ENCODE measurements around the gene GAREM2.
"Not testable (repeated sequence)": the region's sequence is repeated elsewhere in the genome, so short reads cannot be mapped to it uniquely, and the experiment has no call there.

The GAREM2 gene

GRCh38 chr2:26172871-26173775, at the start of gene GAREM2:
Gene GAREM2, plus strand, starts transcription at chr2:26173088. Its CDS starts 133 bp downstream, at chr2:26173221.
- DNase-seq (ENCODE audit: low read depth in 2 of 2, low spot score in 1 of 2), result no peak

DNA sequence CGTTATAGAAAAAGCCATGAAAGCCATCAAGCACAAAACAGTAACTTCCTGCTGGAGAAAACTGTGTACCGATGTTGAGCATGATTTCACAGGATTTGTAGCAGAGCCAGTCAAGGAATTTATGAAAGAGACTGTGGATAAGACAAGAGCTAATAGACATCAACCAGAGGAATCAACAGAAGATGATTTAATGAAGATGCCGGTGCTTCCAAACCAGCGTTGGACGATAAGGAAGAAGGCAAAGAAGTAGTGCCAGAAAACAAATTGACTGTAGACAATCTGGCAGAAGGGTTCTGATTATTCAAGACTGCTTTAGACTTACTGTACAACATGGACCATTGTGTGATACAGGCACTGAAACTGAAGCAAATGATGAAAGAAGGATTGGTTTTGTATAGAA, 49.5 kb upstream of the GAREM2 start:
- no peak for DNase-seq (ENCODE audit: low read depth in 2 of 2, low spot score in 1 of 2)

- no peak for DNase-seq (ENCODE audit: low read depth in 2 of 2, low spot score in 1 of 2)
Measured at GRCh38 chr2:26126074-26126473, 46.8 kb upstream of the GAREM2 start.

GRCh38 chr2:26128176-26128575, 44.7 kb upstream of the GAREM2 start:
- no peak for DNase-seq (ENCODE audit: low read depth in 2 of 2, low spot score in 1 of 2)

- no peak for DNase-seq (ENCODE audit: low read depth in 2 of 2, low spot score in 1 of 2)
Measured at GRCh38 chr2:26130763-26131162, 42.1 kb upstream of the GAREM2 start.

DNA sequence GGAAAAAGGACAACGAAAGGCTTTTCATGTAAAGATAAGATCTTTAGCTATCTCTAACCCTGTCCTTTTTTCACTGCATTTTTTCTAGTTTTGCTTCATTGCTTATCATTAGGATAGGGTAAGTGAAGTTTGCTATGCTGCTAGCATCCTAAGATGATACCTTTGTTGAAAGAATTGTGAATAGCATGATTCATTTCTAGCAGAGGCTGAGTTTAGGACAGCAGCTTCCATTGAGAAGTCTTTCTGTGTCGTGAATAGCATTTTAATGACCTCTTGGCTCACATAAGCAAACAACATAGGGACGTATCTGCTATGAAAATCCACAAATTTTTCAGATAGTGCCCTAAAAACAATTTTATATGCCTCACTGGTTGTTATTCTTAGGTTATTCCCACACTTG, 36.4 kb upstream of the GAREM2 start:
- DNase-seq (ENCODE audit: low read depth in 2 of 2, low spot score in 1 of 2), result no peak

DNA sequence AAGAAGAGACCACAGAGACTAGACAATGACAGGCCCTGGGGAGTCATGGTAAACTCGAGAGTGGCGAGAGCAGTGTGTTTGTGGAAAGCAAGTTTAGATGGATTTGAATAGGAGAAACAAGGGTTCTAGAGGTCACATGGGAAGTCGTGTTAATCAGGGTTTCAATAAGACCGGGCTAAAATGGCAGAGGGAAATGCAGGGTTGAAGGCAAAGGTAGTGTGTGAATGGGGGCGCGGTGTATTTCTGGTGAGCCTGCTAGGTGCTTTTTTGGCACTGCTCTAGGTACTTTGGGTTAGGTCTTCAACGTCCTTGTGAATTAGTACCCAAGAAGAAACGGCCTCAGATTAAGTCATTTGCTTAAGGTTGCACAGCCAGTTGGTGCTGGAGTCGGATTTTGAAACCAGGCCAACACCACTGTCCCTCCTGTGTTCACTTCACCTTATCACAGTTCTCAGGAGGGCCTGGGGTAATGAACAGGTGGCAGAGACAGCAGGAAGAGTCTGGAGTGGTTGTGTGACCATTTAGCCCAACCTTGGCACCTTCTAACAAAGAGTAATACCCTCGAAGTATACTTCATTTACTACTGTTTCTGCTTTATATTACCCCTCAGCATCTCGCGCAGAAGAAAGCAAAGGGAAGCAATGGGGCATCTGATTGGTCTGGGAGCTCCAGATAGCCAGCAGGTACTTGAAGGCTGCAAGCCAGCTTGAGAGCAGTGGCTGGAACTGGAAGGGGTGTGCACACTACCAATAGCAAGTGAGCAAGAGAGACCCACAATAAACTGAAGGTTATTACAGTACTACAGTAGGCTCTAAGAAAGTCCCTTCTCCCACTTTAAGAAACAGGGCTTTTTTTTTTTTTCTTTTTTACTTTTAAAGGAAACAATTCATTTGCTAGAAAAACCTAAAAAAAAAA, 33.4 kb upstream of the GAREM2 start:
- DNase-seq (ENCODE audit: low read depth in 2 of 2, low spot score in 1 of 2), result no peak

GRCh38 chr2:26141145-26141769, 31.6 kb upstream of the GAREM2 start:
- DNase-seq (ENCODE audit: low read depth in 2 of 2, low spot score in 1 of 2), result no peak

DNA sequence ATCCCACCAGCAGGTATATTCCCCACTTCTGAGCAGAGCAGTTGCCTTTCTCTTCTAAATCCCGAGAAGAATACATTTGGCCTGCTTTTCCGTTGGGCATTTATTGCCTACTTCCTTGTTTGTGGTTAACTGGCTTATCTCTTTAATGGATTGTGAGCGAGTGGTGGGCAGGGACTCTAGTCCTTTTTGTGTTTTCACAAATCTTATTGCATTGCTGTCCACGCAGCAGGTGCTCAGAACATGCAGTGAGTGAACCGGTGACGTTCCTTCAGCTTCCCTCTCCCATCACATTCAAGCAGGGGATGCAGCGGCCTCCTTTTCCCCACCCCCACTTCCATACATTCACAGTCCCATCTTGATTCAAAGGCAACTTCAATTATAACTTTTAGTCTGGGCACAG, 28.9 kb upstream of the GAREM2 start:
- DNase-seq (ENCODE audit: low read depth in 2 of 2, low spot score in 1 of 2), result no peak

DNA sequence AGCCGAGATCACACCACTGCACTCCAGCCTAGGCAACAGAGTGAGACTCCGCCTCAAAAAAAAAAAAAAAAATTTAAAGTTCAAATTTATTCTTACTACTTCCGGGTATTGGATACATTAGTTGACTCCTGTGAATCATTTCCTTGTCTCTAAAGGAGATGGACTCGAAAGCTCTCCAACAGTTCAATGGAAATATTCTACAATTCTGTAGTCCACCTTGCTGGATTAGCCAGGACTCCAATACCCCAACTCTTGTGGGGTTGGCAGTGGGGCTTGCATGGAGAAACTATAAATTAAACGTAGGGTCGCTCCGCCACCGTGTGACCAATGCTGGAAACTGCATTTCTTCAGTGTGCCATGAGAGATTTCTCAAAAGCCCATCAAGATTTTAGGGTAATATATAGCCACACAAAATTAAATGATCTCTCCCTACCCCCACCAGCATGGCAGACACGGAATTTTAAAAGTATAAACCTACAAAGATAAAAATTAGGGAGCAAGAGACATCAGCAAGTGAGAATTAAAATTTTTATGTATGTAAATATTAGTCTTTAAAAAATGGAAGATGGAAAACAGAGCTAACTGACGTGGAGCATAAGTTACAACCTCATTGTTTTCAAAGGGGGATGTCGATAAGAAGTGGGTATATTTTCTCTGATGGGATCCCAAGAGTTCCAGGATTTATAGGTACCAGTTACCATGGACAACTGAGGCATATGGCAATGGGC, 27.8 kb upstream of the GAREM2 start:
- DNase-seq (ENCODE audit: low read depth in 2 of 2, low spot score in 1 of 2), result peak; percentile 15 to 23

DNA sequence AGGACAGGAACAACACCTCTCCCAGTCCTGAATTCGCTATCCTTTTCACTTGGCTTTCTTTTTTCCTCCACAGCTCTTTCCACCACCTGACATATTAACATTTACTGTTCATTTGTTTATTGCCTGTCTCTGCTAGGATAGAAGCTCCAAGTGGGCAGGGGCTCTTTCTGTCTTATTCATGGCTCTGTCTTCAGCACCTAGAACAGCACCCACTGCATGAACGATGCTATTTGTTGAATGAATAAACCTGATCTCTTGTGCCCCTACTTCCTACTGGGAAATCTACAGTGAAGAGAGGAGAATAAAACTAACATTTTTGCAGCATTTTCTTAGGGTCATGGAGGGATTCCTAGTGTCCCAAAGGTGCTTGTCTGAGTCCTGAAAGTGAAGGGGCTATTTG, 24.4 kb upstream of the GAREM2 start:
- DNase-seq (ENCODE audit: low read depth in 2 of 2, low spot score in 1 of 2), result no peak

GRCh38 chr2:26150243-26150642, 22.6 kb upstream of the GAREM2 start:
- no peak for DNase-seq (ENCODE audit: low read depth in 2 of 2, low spot score in 1 of 2)

GRCh38 chr2:26157580-26157979, 15.3 kb upstream of the GAREM2 start:
- DNase-seq (ENCODE audit: low read depth in 2 of 2, low spot score in 1 of 2), result no peak

DNA sequence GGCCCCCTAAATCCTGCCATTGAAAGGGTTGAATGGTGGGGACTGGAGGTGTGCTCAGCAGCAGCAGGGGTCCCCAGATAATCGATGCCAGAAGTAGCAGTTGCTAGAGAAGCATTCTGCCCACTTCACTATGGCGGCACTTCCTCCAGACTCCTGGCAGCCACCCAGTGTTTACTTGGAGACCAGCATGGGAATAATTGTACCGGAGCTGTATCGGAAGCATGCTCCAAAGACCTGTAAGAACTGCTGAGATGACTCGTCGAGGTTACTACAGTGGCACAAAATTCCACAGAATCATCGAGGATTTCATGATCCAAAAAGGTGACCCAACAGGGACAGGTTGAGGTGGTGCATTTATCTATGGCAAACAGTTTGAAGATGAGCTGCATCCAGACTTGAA, 11.0 kb upstream of the GAREM2 start:
- no peak for DNase-seq (ENCODE audit: low read depth in 2 of 2, low spot score in 1 of 2)

GRCh38 chr2:26162963-26163362, 9.9 kb upstream of the GAREM2 start:
- no peak for DNase-seq (ENCODE audit: low read depth in 2 of 2, low spot score in 1 of 2)

DNA sequence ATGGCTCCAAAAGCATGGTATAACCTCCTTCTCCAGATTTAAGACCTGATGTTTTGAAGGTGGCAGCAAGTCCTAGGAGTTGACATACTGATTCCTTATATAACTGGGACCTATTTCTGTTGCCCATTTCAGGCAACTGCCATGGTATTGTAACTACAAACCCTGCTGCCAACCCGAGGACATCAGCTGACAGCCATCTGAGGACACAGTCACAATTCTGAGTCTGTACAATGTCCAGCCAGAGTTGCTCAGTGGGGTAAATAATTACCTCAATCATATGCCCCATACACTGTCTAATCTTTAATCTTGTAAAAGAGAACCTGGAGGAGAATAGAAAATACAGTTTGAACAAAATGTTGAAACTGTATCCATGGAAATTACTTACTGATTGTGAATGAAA, 8.7 kb upstream of the GAREM2 start:
- DNase-seq (ENCODE audit: low read depth in 2 of 2, low spot score in 1 of 2), result no peak

DNA sequence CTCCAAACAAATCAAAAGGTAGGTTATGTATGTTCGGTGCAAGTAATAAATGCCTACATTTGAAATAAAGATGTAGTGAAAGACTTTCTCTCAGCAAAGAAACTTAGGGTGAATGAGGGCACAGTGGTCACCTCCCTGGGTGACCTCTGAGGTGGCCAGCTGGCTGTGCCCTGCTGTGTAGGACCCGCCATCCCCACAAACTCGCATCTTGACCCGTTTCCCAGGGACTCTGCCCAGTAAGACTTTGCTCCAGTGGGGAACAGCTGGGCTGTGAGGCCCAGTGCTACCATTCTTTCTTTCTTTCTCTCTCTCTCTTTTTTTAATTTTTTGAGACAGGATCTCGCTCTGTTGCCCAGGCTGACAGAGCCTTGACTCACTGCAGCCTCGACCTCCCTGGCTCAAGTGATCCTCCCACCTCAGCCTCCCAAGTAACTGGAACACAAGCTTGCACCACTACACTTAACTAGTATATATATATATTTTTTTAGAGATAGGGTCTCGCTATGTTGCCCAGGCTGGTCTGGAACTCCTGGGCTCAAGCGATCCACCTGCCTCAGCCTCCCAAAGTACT, 8.2 kb upstream of the GAREM2 start:
- DNase-seq (ENCODE audit: low read depth in 2 of 2, low spot score in 1 of 2), result no peak

- DNase-seq (ENCODE audit: low read depth in 2 of 2, low spot score in 1 of 2), result no peak
Measured at GRCh38 chr2:26165403-26165802, 7.5 kb upstream of the GAREM2 start.

- not testable (repeated sequence) for DNase-seq (ENCODE audit: low read depth in 2 of 2, low spot score in 1 of 2)
Measured at GRCh38 chr2:26166541-26166940, 6.3 kb upstream of the GAREM2 start.

DNA sequence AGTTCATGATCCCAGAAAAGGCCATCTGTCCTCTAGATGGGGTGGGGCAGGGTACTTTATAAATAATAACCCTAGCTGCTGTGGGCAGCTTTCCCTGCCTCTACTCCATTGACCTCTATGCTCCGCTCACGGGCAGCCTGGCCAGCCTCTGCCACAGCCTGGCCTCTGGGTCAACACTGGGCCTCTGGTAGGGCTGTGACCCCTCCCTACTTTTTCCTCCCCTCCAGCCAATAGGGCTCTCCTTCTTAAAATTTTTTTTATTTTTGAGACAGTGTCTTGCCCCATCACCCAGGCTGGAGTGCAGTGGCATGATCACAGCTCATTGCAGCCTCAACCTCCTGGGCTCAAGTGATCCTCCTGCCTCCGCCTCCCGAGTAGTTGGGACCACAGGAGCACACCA, 4.1 kb upstream of the GAREM2 start:
- DNase-seq (ENCODE audit: low read depth in 2 of 2, low spot score in 1 of 2), result no peak

DNA sequence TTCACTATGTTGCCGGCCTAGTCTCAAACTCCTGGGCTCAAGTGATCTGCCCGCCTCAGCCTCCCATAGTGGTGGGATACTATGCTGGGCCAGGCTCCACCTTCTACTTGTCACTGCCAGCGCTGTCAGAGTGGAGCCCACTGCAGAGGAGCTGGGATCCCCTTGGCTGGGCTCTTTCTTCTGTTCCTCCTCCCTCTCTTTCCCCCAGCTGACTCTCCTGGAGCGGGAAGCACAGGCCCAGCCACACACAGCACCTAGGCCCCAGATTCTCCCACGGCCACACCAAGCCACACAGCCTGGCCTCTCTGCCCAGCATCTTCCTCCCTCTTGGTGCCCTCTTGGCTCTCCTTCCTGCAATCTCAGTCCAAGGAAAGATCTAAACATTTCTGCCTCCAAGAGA, 3.7 kb upstream of the GAREM2 start:
- no peak for DNase-seq (ENCODE audit: low read depth in 2 of 2, low spot score in 1 of 2)

All from stimulated activated CD8-positive, alpha-beta memory T cell treated with anti-CD3 and anti-CD28 coated beads, Interleukin-4, amount 100 ng/mL, for 4 hours (primary cell).